ENCODE results near the gene KCTD11.

Gene KCTD11

DNA sequence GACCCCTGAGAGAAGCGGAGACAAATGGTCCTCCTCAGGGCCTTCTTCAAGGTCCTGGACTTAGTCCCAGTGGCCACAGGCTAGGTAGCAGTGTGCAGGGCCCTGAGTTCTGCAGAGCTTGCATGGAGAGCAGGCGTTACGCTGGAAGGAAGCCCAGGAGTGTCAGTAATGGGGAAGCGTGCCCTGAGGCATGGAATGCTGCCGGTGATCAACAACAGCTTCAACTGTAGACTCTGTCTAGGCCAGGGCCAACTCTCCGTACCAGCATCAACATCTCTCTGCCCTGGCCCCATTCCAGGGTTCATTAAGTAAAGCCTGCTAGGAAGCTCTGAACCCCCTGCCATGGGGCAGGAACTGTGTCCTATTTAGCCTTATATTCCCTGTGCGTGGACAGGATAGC is 28.4 kb downstream of the KCTD11 start:
- no peak for DNase-seq (ENCODE audit: low spot score)

DNA sequence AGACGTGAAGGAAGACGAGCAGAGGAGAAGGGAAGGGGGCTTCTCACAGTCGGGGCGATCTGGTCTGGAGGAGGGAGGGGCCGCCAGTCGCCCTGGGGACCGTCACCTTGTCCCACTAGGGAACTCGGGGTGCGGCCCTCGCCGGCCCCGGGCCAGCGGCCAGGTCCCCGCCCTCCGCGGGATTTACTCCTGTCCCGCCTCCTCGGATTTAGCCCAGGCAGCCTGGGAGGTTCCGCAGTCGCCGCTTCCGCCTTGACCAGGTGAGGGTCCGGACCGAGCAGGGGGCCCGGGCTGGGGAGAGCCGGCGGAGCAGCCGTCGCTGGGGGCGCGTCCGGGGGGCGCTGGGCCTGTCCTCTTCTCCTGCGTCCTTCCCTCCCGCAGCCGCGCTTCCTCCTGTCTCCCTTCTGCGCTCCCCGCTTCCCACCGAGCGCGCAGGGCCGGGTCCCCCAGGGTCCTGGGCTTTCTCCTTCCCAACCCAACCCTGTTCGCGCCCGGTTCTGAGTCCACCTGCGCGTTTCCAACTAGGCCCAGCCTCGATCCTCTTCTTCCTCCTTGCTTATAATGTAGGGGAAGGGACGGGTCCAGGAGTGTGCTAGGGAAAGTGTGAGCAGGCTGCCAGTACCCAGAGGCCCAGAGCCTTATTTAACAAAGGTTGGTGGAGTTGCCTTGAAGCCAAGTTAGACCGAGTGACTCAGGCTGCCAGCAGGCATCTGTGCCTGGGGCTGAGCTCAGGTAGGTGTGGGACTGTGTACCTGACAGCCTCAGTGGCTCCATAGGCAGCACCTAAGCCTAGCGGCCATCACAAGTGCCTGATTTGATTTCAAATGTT is 29.1 kb downstream of the KCTD11 start, which contains the start of gene TNK1:
Gene TNK1 (plus strand): TSS at position 235 of the 829 bp plus-strand sequence. CDS start 1,838 bp downstream, outside the sequence.
- peak; percentile 59 for DNase-seq (ENCODE audit: low spot score)

DNA sequence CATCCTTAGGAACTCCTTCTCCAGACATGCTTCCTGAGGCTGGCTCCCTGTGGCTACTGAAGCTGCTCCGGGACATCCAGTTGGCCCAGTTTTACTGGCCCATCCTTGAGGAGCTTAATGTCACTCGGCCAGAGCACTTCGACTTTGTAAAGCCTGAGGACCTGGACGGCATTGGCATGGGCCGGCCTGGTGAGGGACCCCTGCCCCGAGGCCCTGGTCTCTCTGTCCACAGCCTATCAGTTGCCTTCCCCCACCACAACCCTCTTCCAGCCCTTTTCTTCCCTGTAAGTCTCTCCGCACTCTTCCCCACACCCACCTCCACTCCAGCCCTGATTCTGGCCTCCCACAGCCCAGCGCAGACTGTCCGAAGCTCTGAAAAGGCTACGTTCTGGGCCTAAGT is 30.9 kb downstream of the KCTD11 start:
- no peak for DNase-seq (ENCODE audit: low spot score)

- no peak for DNase-seq (ENCODE audit: low spot score)
These were observed 31.4 kb downstream of the KCTD11 start for GRCh38 chr17:7383371-7383741.

DNA sequence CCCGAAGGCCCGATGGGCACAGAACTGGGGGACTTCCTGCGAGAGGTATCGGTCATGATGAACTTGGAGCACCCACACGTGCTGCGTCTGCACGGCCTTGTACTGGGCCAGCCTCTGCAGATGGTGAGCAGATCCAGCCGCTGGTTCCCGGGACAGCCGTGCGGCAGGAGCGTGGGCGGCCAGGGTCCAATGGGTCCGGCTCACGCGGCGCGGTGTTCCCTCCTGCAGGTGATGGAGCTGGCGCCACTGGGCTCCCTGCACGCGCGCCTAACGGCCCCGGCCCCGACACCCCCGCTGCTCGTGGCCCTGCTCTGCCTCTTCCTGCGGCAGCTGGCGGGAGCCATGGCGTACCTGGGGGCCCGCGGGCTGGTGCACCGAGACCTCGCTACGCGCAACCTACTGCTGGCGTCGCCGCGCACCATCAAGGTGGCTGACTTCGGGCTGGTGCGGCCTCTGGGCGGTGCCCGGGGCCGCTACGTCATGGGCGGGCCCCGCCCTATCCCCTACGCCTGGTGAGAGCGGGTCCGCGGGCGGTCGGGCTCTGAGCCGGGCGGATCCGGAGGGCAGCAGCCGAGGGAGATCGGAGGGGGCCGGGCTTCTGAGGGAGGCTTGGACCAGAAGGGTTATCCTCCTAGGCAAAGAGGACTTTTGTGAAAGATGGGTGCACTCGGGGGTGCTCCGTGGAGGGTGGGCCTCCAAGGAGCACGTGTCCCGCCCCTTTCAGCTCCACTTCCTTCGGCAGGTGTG is 32.0 kb downstream of the KCTD11 start:
- no peak for DNase-seq (ENCODE audit: low spot score)

GRCh38 chr17:7384489-7385081 is 32.6 kb downstream of the KCTD11 start:
- DNase-seq (ENCODE audit: low spot score) = no peak

GRCh38 chr17:7388856-7389255 is 36.9 kb downstream of the KCTD11 start:
- no peak for DNase-seq (ENCODE audit: low spot score)

GRCh38 chr17:7389924-7390910 is 38.3 kb downstream of the KCTD11 start:
- no peak for DNase-seq (ENCODE audit: low spot score)

- no peak for DNase-seq (ENCODE audit: low spot score)
These were observed 39.3 kb downstream of the KCTD11 start for GRCh38 chr17:7391307-7391706.

DNA sequence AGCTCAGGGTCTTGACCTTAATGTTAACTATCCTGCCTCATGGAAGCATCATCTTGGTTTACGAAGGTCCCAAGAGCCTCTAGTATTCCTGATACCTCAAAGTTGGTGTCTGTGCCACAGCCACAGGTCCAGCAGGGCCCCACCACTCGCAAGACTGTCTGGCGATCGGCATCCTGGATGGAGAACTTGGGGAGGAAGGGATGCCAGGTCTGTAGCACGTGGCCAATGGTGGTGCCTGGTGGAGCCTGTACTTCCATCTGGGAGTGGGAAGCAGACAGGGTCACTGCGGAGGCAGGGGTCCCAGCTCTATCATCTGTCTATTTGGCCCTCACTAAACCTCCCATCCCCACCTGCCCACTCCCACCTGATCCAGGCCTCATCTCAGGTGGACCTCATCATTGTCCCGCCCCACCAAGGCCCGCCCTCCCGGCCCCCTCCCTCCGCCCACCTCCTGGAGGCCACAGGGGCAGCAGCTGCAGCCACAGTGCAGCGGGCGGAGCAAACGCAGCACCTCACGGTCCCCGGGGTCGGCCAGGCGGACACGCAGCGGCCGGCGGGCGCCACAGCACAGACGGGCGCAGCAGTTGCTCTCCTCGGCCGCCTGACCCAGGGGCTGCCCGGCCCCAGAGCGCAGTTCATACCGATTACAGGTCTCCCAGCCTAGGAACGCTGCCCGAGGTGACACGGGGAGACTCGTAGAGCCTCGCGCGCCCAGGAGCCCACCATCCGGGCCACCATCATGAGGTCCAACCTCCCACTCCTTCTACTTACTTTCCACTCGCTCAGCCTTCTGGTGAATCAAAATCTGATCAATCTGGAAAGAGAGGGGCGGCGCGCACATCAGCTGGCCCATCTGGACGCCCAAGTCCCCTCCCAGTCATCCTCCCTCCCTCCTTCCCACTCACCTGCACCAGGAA is 41.0 kb downstream of the KCTD11 start:
- DNase-seq (ENCODE audit: low spot score) = no peak

DNA sequence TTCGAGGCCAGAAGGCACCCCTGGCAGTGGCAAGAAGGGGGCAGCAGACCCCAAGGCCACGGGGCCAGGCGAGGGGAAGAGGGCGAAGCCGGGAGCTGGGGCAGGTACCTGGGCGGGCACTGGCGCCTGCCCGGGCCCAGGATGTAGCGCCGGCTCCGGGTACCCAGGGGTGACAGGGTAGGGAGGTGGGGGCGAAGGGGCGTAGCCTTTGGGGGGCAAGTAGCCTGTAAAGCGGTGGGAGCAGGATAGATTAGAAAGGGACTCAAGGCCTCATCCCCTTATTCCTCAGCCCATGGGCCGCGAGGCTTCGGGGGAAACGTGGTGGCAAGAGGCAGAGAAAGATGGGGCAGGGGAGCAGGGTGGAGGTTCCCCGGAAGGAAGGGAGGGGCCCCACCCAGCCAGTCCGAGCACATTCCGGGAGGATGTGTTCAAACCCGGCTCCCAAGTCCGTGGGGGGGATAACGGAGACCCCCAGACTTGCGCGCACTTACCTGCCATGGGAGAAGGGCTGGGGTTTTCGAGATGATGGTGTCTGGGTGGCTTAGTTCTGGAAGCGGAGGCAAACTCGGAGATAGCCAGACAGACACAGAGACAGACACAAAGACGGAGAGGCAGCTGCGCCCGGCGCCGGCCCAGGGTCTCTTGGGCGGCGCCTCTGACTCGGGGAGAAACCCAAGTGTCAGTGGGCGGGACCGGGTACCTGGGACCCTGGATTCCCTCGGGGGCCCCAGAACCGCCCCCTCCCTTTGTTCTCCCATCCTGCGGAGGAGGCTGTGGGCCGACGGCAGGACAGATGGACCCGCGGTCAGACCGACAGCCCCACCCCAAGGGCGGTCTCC is 41.9 kb downstream of the KCTD11 start:
- DNase-seq (ENCODE audit: low spot score) = peak; percentile 58

GRCh38 chr17:7394452-7395191 is 42.7 kb downstream of the KCTD11 start, which contains the start of gene PLSCR3:
Gene PLSCR3 (minus strand): TSS chr17:7394525. CDS start chr17:7394110, 415 bp downstream.
- peak; percentile 90 for DNase-seq (ENCODE audit: low spot score)

DNA sequence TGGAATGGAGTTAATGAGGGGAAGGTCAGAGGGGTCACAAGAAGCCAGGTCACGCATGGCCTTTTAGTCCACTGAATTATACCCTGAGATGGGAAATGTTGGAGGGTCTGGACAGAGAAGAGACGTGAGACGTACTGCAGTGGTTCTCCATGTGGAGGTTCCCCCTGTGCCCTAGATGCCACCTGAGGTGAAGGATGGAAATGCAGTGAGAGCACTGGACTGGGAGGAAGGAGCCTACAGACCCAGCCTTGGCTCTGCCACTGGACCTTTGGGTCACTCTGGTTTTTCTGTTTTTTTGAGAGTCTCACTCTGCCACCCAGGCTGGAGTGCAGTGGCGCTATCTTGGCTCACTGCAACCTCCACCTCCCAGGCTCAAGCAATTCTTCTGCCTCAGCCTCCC is 44.2 kb downstream of the KCTD11 start:
- DNase-seq (ENCODE audit: low spot score) = no peak

DNA sequence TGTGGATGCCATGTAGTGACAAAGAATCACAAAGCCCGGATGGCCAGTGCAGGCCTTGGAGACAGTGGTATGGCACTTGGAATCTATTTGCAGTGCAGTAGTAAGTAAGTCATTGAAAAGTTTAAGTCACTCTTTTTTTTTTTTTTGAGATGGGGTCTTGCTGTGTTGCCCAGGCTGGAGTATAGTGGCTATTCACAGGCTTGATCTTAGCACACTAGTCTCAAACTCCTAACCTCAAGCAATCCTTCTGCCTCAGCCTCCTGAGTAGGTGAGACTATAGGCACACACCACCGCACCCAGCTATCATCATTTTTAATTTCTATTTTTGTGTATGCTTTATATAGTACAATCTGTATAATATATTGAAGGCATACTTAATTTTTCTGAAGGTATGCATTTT is 46.6 kb downstream of the KCTD11 start:
- no peak for DNase-seq (ENCODE audit: low spot score)

- DNase-seq (ENCODE audit: low spot score) = no peak
These were observed 51.2 kb downstream of the KCTD11 start for GRCh38 chr17:7403043-7403726.

DNA sequence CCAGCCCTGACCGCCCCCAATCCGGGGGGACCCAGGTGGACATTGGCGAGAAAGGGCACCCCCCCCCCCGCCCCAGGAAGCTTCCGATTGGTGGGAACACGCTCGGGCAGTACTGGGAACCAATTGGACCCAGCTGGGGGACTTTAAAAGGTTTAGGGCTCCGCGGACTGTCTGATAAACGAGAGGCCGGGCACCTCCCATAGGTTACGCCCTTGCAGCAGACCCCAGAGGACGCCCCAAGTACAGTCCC is 51.7 kb downstream of the KCTD11 start:
- peak; percentile 73 for DNase-seq (ENCODE audit: low spot score)

- peak; percentile 99 for DNase-seq (ENCODE audit: low spot score)
These were observed 52.2 kb downstream of the KCTD11 start, which contains the start of gene TMEM256 for GRCh38 chr17:7403977-7404736. Gene TMEM256 (minus strand): TSS chr17:7404097. CDS start chr17:7404084, 13 bp downstream.
